Small intestine (tissue), 7 donors: ENCODE results near the gene FBLN1. TPM values are rescaled to one million over a fixed set of nuclear protein-coding genes. Genes with fewer than 3 reads are reported as not detected.

Source experiments
- DNase-seq, 2 donors: peaks; one replicate each; pipeline versions ENCODE4 v3.0.0 to v3.0.0-alpha.2; 2013
- FAIRE-seq: peaks from 2 replicates; lab custom pipeline; 2012; peaks lifted over from hg19 to GRCh38; lab: Jason Lieb, UNC
- H3K27ac ChIP-seq, 3 donors: one replicate each; pipeline ENCODE4 v1.5.1; 2013; ENCODE audit warnings: low read length in 2 of 3, mild to moderate bottlenecking in 2 of 3, control low read depth in 1 of 3, inconsistent platforms in 1 of 3, low read depth in 1 of 3, moderate library complexity in 1 of 3
- H3K27me3 ChIP-seq, 3 donors: one replicate each; pipeline ENCODE4 v1.6.1; 2013; ENCODE audit warnings: low read length in 3 of 3, inconsistent platforms in 1 of 3; ENCODE audit not compliant: control insufficient read depth in 3 of 3, insufficient read depth in 3 of 3
- H3K36me3 ChIP-seq, 3 donors: one replicate each; pipeline ENCODE4 v1.6.1; 2013; ENCODE audit warnings: low read length in 3 of 3, inconsistent platforms in 1 of 3, low read depth in 1 of 3, mild to moderate bottlenecking in 1 of 3, moderate library complexity in 1 of 3; ENCODE audit not compliant: control insufficient read depth in 3 of 3, insufficient read depth in 2 of 3
- H3K4me1 ChIP-seq, 3 donors: one replicate each; pipeline ENCODE4 v1.6.1; 2013; ENCODE audit warnings: low read length in 2 of 3, inconsistent platforms in 1 of 3, low read depth in 1 of 3, mild to moderate bottlenecking in 1 of 3, moderate library complexity in 1 of 3; ENCODE audit not compliant: control insufficient read depth in 3 of 3, insufficient read depth in 2 of 3
- H3K4me3 ChIP-seq, 3 donors: one replicate each; pipeline ENCODE4 v1.5.1; 2013; ENCODE audit warnings: low read length in 3 of 3, control low read depth in 1 of 3, inconsistent platforms in 1 of 3, low read depth in 1 of 3, mild to moderate bottlenecking in 1 of 3, moderate library complexity in 1 of 3
- H3K9me3 ChIP-seq, 2 donors: one replicate each; pipeline ENCODE4 v1.6.1; 2013; ENCODE audit warnings: low read depth in 1 of 2, low read length in 1 of 2; ENCODE audit not compliant: control insufficient read depth in 2 of 2, insufficient read depth in 1 of 2
- WGBS, 3 donors: extraction: QIAGEN DNeasy Blood & Tissue Kit; methylation state at CpG; one replicate each; pipeline ENCODE4 v1.1.7; 2013; 5-methylcytosine and 5-hydroxymethylcytosine counted together
- polyA plus RNA-seq, 4 donors: library from polyadenylated mRNA; stranded (reverse) in 3 of 4; unstranded in 1 of 4; fragments of 200-250 nt in 3 of 4; fragments of 120-200 nt in 1 of 4; gene quantifications; one replicate each; pipeline versions ENCODE4 v1.2.1 to v1.2.3, GENCODE V29; 2013
- donor health status: healthy with polysubstance abuse.
- donor health status: control.
- donor health status: control.
- donor health status: Bipolar disorder and iron deficiency.
- donor health status: healthy.

The FBLN1 gene
- polyA plus RNA-seq, 4 donors = 0.89 to 144 (median 55.0) TPM

GRCh38 chr22:45583504-45583903, 80.8 kb downstream of the FBLN1 start:
- DNase-seq (no peak), FAIRE-seq (no peak)
- Histone ChIP-seq H3K4me3 (no peak overlapping the region), H3K27me3 (no peaks in the 10 kb centered on the region), H3K36me3 (peaks cover 0 to 12% (median 0%) of the 10 kb centered on the region in 3 donors), H3K9me3 (no peaks in the 10 kb centered on the region), H3K27ac (peak overlapping the region in 1 of 3 donors; percentile 23), H3K4me1 (no peaks in the 10 kb centered on the region)
- 69 to 74% (median 70%) methylated on average over 5 of the region's 5 CpGs for WGBS, 3 donors

GRCh38 chr22:45584121-45584570, 81.5 kb downstream of the FBLN1 start:
- Histone ChIP-seq H3K27me3 (no peaks in the 10 kb centered on the region), H3K36me3 (peaks cover 0 to 8% (median 0%) of the 10 kb centered on the region in 3 donors), H3K27ac (no peak overlapping the region), H3K4me1 (no peaks in the 10 kb centered on the region), H3K4me3 (no peak overlapping the region), H3K9me3 (no peaks in the 10 kb centered on the region)
- DNase-seq (no peak), FAIRE-seq (no peak)
- 68 to 86% (median 80%) methylated on average over 14 of the region's 14 CpGs for WGBS, 3 donors

- no peaks in the 10 kb centered on the region for H3K9me3 ChIP-seq
- H3K4me1 ChIP-seq = no peaks in the 10 kb centered on the region
- H3K27me3 ChIP-seq = no peaks in the 10 kb centered on the region
- H3K36me3 ChIP-seq = peaks cover 0 to 9% (median 0%) of the 10 kb centered on the region in 3 donors
- 79 to 84% (median 82%) methylated on average over 17 of the region's 17 CpGs for WGBS, 3 donors
- DNase-seq (no peak), FAIRE-seq (no peak)
- no peak overlapping the region for H3K4me3 ChIP-seq
- H3K27ac ChIP-seq = no peak overlapping the region
Observed at GRCh38 chr22:45584621-45585436, 82.1 kb downstream of the FBLN1 start.

GRCh38 chr22:45585437-45585755, 82.7 kb downstream of the FBLN1 start:
- H3K9me3 ChIP-seq = no peaks in the 10 kb centered on the region
- peaks cover 0 to 9% (median 0%) of the 10 kb centered on the region in 3 donors for H3K36me3 ChIP-seq
- H3K27ac ChIP-seq = no peak overlapping the region
- WGBS, 3 donors = 59 to 70% (median 65%) methylated on average over 13 of the region's 13 CpGs
- H3K4me1 ChIP-seq = no peaks in the 10 kb centered on the region
- no peaks in the 10 kb centered on the region for H3K27me3 ChIP-seq
- DNase-seq (no peak), FAIRE-seq (no peak)
- H3K4me3 ChIP-seq = no peak overlapping the region

GRCh38 chr22:45585946-45586540, 83.4 kb downstream of the FBLN1 start:
- no peak overlapping the region for H3K27ac ChIP-seq
- no peak overlapping the region for H3K4me3 ChIP-seq
- H3K4me1 ChIP-seq = no peaks in the 10 kb centered on the region
- WGBS, 3 donors = 79 to 86% (median 82%) methylated on average over 19 of the region's 19 CpGs
- H3K9me3 ChIP-seq = no peaks in the 10 kb centered on the region
- peaks cover 0 to 9% (median 0%) of the 10 kb centered on the region in 3 donors for H3K36me3 ChIP-seq
- DNase-seq (no peak), FAIRE-seq (no peak)
- H3K27me3 ChIP-seq = no peaks in the 10 kb centered on the region

GRCh38 chr22:45586651-45587405, 84.1 kb downstream of the FBLN1 start:
- Histone ChIP-seq H3K36me3 (peaks cover 0 to 9% (median 0%) of the 10 kb centered on the region in 3 donors), H3K27ac (no peak overlapping the region), H3K9me3 (no peaks in the 10 kb centered on the region), H3K27me3 (no peaks in the 10 kb centered on the region), H3K4me1 (no peaks in the 10 kb centered on the region), H3K4me3 (no peak overlapping the region)
- DNase-seq (no peak), FAIRE-seq (no peak)
- WGBS, 3 donors = 85 to 91% (median 87%) methylated on average over 31 of the region's 31 CpGs

GRCh38 chr22:45587638-45588505, 85.2 kb downstream of the FBLN1 start:
- no peak for FAIRE-seq
- DNase-seq = no peak

More at GRCh38 chr22:45587638-45588505, 85.2 kb downstream of the FBLN1 start:
- Histone ChIP-seq H3K4me1 (no peaks in the 10 kb centered on the region), H3K27me3 (no peaks in the 10 kb centered on the region), H3K27ac (no peak overlapping the region), H3K4me3 (no peak overlapping the region), H3K36me3 (peaks cover 0 to 8% (median 0%) of the 10 kb centered on the region in 3 donors), H3K9me3 (no peaks in the 10 kb centered on the region)
- 71 to 76% (median 72%) methylated on average over 17 of the region's 17 CpGs for WGBS, 3 donors
